Gastrocnemius medialis (tissue), 4 donors: ENCODE data around the gene QSER1.

Source experiments
- CTCF ChIP-seq, 5 experiments: fragments of 450-650 bp in 3 of 5; fragments of 200-600 bp in 2 of 5; sonication (generic) in 2 of 5; IDR thresholded peaks in 4 of 5; conservative IDR thresholded peaks in 1 of 5; 1 replicate in 4 of 5; 2 replicates in 1 of 5; pipeline ENCODE4 v1.5.1; 2016 to 2019; ENCODE audit warnings: antibody characterized with exemption in 5 of 5, mild to moderate bottlenecking in 3 of 5, moderate library complexity in 3 of 5
- POLR2A ChIP-seq, 2 donors: fragments of 450-650 bp; IDR thresholded peaks; one replicate each; pipeline ENCODE4 v1.6.1; 2017; ENCODE audit warnings: antibody characterized with exemption in 2 of 2, mild to moderate bottlenecking in 2 of 2, moderate library complexity in 2 of 2

GRCh38 chr11:32949739-32950138, 57.1 kb downstream of the QSER1 start:
- TF ChIP-seq CTCF (IDR thresholded peaks at IDR 0.05 in 4 of 5, conservative IDR thresholded peaks at IDR 0.05 in 1 of 5) (no peak), POLR2A (IDR thresholded peaks at IDR 0.05) (no peak)
